ENCODE results near the gene CSNK1A1. TPM values are rescaled to one million over a fixed set of nuclear protein-coding genes. Genes with fewer than 3 reads are reported as not detected.
"Not testable (repeated sequence)": the region's sequence is repeated elsewhere in the genome, so short reads cannot be mapped to it uniquely, and the experiment has no call there.

CSNK1A1 gene
- total RNA-seq, 1 donor from 2014 or later, result 191 TPM

- no peak for DNase-seq
- no peaks in the 10 kb centered on the region for H3K27me3 ChIP-seq
- H3K27ac ChIP-seq, result no peak overlapping the region
- no peak overlapping the region for H3K4me3 ChIP-seq
- H3K9me3 ChIP-seq, result no peaks in the 10 kb centered on the region
- intact Hi-C loops (cut with DNase I), result loop anchor here (10.0 kb wide), 1 partner anchor 47 kb away; no protein-coding TSS in a partner anchor
- ATAC-seq, result no peak
- H3K36me3 ChIP-seq, result peaks cover 53% of the 10 kb centered on the region
- H3K4me1 ChIP-seq, result peaks cover 72% of the 10 kb centered on the region
- TF ChIP-seq, protein P1, sequence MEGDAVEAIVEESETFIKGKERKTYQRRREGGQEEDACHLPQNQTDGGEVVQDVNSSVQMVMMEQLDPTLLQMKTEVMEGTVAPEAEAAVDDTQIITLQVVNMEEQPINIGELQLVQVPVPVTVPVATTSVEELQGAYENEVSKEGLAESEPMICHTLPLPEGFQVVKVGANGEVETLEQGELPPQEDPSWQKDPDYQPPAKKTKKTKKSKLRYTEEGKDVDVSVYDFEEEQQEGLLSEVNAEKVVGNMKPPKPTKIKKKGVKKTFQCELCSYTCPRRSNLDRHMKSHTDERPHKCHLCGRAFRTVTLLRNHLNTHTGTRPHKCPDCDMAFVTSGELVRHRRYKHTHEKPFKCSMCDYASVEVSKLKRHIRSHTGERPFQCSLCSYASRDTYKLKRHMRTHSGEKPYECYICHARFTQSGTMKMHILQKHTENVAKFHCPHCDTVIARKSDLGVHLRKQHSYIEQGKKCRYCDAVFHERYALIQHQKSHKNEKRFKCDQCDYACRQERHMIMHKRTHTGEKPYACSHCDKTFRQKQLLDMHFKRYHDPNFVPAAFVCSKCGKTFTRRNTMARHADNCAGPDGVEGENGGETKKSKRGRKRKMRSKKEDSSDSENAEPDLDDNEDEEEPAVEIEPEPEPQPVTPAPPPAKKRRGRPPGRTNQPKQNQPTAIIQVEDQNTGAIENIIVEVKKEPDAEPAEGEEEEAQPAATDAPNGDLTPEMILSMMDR (IDR thresholded peaks at IDR 0.05), result no peak
Measured at GRCh38 chr5:149541893-149542292, 9.3 kb downstream of the CSNK1A1 start.

GRCh38 chr5:149540089-149540488, 11.2 kb downstream of the CSNK1A1 start:
- Histone ChIP-seq H3K4me3 (no peak overlapping the region), H3K36me3 (peaks cover 44% of the 10 kb centered on the region), H3K9me3 (no peaks in the 10 kb centered on the region), H3K27ac (no peak overlapping the region), H3K27me3 (no peaks in the 10 kb centered on the region), H3K4me1 (peaks cover 67% of the 10 kb centered on the region)
- TF ChIP-seq, protein P1 (IDR thresholded peaks at IDR 0.05), result no peak
- intact Hi-C loops (cut with DNase I), result loop anchor here (10.0 kb wide), 1 partner anchor 45 kb away; no protein-coding TSS in a partner anchor
- DNase-seq, result no peak
- ATAC-seq, result no peak

DNA sequence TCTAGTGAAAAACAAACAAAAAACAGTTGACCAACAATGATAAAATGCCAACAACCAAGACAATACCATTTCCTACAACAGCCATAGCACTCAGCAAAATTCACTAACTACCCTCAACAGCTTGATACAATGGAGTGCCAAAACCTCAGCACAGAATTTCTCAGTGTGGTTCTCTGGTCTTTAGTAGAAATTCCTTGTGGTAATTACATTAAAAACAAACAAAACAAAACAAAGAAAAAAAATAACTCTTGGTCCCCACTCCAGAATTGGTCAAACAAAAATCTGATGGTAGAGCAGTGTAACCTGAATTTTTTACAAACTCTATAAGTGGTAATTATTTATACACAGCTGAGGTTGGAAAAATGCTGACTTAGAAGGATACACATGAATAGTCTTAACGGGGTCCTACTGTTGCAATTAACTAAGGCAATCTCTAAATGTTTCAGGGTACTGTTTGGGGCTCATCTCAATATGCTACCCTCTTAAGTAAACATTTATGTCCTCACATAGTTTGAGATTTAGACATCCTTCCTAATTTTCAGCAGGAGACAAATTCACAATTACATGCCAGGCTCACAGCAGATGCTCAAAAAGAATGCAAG, 13.8 kb downstream of the CSNK1A1 start:
- Histone ChIP-seq H3K27ac (no peak overlapping the region), H3K4me1 (peaks cover 56% of the 10 kb centered on the region), H3K4me3 (no peak overlapping the region), H3K36me3 (peaks cover 41% of the 10 kb centered on the region), H3K27me3 (no peaks in the 10 kb centered on the region), H3K9me3 (no peaks in the 10 kb centered on the region)
- TF ChIP-seq, protein P1 (IDR thresholded peaks at IDR 0.05), result no peak
- intact Hi-C loops (cut with DNase I), result no loop called here
- ATAC-seq (no peak), DNase-seq (no peak)

DNA sequence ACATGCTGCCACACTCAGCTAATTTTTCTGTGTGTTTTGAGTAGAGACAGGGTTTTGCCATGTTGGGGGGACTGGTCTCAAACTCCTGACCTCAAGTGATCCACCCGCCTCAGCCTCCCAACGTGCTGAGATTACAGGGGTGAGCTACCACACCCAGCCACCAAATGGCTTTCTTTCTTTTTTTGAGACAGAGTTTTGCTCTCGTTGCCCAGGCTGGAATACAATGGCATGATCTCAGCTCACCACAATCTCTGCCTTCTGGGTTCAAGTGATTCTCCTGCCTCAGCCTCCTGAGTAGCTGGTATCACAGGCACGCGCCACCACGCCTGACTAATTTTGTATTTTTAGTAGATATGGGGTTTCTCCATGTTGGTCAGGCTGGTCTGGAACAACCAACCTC, 15.5 kb downstream of the CSNK1A1 start:
- DNase-seq; intact Hi-C loops (cut with DNase I); H3K4me3 ChIP-seq; H3K9me3 ChIP-seq; H3K27me3 ChIP-seq; H3K27ac ChIP-seq; ATAC-seq: not testable (repeated sequence)
- peaks cover 60% of the 10 kb centered on the region for H3K4me1 ChIP-seq
- peaks cover 34% of the 10 kb centered on the region for H3K36me3 ChIP-seq

DNA sequence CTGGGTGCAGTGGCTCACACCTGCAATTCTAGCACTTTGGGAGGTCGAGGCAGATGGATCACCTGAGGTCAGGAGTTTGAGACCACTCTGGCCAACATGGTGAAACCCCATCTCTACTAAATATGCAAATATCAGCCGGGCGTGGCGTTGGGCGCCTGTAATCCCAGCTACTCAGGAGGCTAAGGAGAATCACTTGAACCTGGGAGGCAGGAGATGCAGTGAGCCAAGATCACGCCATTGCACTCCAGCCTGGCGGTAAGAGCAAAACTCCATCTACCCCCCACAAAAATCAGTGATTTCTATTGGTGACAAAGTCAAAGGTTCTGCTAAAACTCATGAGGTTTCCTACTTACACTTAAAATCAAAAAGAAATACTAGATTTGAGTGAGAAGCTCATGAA, 18.8 kb downstream of the CSNK1A1 start:
- H3K27me3 ChIP-seq, result no peaks in the 10 kb centered on the region
- no peak overlapping the region for H3K4me3 ChIP-seq
- intact Hi-C loops (cut with DNase I), result no loop called here
- H3K27ac ChIP-seq, result no peak overlapping the region
- H3K4me1 ChIP-seq, result peaks cover 72% of the 10 kb centered on the region
- DNase-seq (peak; percentile 54), ATAC-seq (no peak)
- TF ChIP-seq, protein P1 (IDR thresholded peaks at IDR 0.05), result no peak
- H3K9me3 ChIP-seq, result no peaks in the 10 kb centered on the region
- H3K36me3 ChIP-seq, result peaks cover 23% of the 10 kb centered on the region

DNA sequence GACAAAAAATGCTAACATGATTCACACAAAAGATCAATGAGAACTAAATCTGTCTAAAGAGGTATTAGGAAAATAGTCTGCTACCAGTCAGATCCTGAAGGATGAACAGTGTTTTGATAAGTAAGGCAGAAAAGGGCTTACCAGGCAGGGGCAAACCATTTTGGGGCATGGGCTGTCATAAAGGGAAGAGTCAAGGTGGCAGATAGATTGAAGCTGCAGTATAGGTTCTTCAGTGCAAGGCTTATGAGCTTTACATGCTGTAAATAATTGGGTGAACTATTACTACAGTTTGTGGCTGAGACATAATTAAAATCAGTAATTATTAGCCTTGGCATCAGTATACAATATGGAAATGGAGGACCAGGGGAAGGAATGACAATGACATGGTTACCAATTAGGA, 21.8 kb downstream of the CSNK1A1 start:
- Histone ChIP-seq H3K9me3 (no peaks in the 10 kb centered on the region), H3K27ac (no peak overlapping the region), H3K4me3 (no peak overlapping the region), H3K36me3 (peaks cover 15% of the 10 kb centered on the region), H3K27me3 (no peaks in the 10 kb centered on the region), H3K4me1 (peaks cover 82% of the 10 kb centered on the region)
- ATAC-seq (no peak), DNase-seq (no peak)
- intact Hi-C loops (cut with DNase I), result no loop called here
- TF ChIP-seq, protein P1 (IDR thresholded peaks at IDR 0.05), result no peak

Measured in upper lobe of right lung (tissue), 1 donor.